SK-N-SH (cell line): ENCODE measurements around the gene TNFSF11. TPM values are rescaled to one million over a fixed set of nuclear protein-coding genes. Genes with fewer than 3 reads are reported as not detected.

Source experiments
- CTCF ChIA-PET: fragments of 300-600, 350-600 bp; formaldehyde crosslinking; extraction: SDS; loops from one replicate; lab custom pipeline; 2021; lab: Yijun Ruan, JAX
- POLR2A ChIA-PET: fragments of 350-600 bp; sonication (Branson Sonifier 250); formaldehyde crosslinking; extraction: SDS; loops from one replicate; lab custom pipeline; 2020; ENCODE audit warnings: antibody characterized with exemption, inconsistent platforms; lab: Yijun Ruan, JAX
- DNase-seq: peaks from one replicate; pipeline ENCODE4 v3.0.0; 2012
- H2AFZ ChIP-seq: fragments of 200-600 bp; sonication (generic); 2 replicates; pipeline ENCODE4 v1.8.1; 2016; ENCODE audit warnings: antibody characterized with exemption, mild to moderate bottlenecking, low read depth
- H3F3A ChIP-seq: fragments of 200-600 bp; sonication (generic); replicated peaks from 2 replicates; pipeline ENCODE3; 2016; ENCODE audit warnings: antibody characterized with exemption, mild to moderate bottlenecking; ENCODE audit not compliant: insufficient read depth
- H3K27ac ChIP-seq, 2 experiments: fragments of 200-500 bp in 1 of 2; fragments of 200-600 bp in 1 of 2; sonication (Bioruptor generic) in 1 of 2; sonication (generic), shearing (Covaris generic) in 1 of 2; 2 replicates each; pipeline versions ENCODE4 v1.5.1 to v1.6.1; 2014 to 2016; ENCODE audit warnings: low read depth in 2 of 2, inconsistent platforms in 1 of 2, low read length in 1 of 2, mild to moderate bottlenecking in 1 of 2, mixed read lengths in 1 of 2
- H3K27me3 ChIP-seq: fragments of 200-600 bp; sonication (generic), shearing (Covaris generic); 2 replicates; pipeline ENCODE4 v1.6.1; 2016; ENCODE audit warnings: mixed run types; ENCODE audit not compliant: insufficient read depth
- H3K36me3 ChIP-seq, 2 experiments: fragments of 200-500 bp in 1 of 2; fragments of 200-600 bp in 1 of 2; sonication (Bioruptor generic) in 1 of 2; sonication (generic) in 1 of 2; replicated peaks in 1 of 2; 2 replicates each; pipeline versions ENCODE3 to v1.5.1; 2014 to 2016; ENCODE audit warnings: low read length in 1 of 2, mild to moderate bottlenecking in 1 of 2; ENCODE audit not compliant: insufficient read depth in 2 of 2, control insufficient read depth in 1 of 2
- H3K4me1 ChIP-seq, 2 experiments: fragments of 200-500 bp in 1 of 2; fragments of 200-600 bp in 1 of 2; sonication (Bioruptor generic) in 1 of 2; sonication (generic), shearing (Covaris generic) in 1 of 2; 2 replicates each; pipeline versions ENCODE4 v1.5.1 to v1.6.1; 2014 to 2016; ENCODE audit warnings: low read depth in 1 of 2, low read length in 1 of 2, mixed run types in 1 of 2; ENCODE audit not compliant: insufficient read depth in 2 of 2, control insufficient read depth in 1 of 2
- H3K4me2 ChIP-seq: fragments of 200-600 bp; sonication (generic), shearing (Covaris generic); 2 replicates; pipeline ENCODE4 v1.6.1; 2017; ENCODE audit warnings: mixed run types
- H3K4me3 ChIP-seq, 2 experiments: fragments of 200-500 bp in 1 of 2; fragments of 200-600 bp in 1 of 2; sonication (Bioruptor generic) in 1 of 2; sonication (generic), shearing (Covaris generic) in 1 of 2; 2 replicates each; pipeline versions ENCODE4 v1.5.1 to v1.8.1; 2014 to 2016; ENCODE audit warnings: low read depth in 2 of 2, inconsistent platforms in 1 of 2, low read length in 1 of 2, mild to moderate bottlenecking in 1 of 2, mixed read lengths in 1 of 2, moderate library complexity in 1 of 2
- H3K79me2 ChIP-seq: fragments of 200-600 bp; sonication (generic); 2 replicates; pipeline ENCODE4 v1.8.1; 2017; ENCODE audit warnings: mild to moderate bottlenecking; ENCODE audit not compliant: insufficient read depth
- H3K9ac ChIP-seq: fragments of 200-600 bp; sonication (generic); 2 replicates; pipeline ENCODE4 v1.6.1; 2017; ENCODE audit warnings: mixed run types
- H3K9me2 ChIP-seq: fragments of 200-600 bp; sonication (generic); 2 replicates; pipeline ENCODE4 v1.6.1; 2017; ENCODE audit warnings: mixed run types
- H3K9me3 ChIP-seq: fragments of 200-600 bp; sonication (generic); 2 replicates; pipeline ENCODE4 v1.6.1; 2017; ENCODE audit warnings: mixed run types, mild to moderate bottlenecking, moderate library complexity
- H4K20me1 ChIP-seq: fragments of 200-600 bp; sonication (generic); 2 replicates; pipeline ENCODE4 v1.6.1; 2017; ENCODE audit warnings: mild to moderate bottlenecking, mixed run types; ENCODE audit not compliant: insufficient read depth
- CHD2 ChIP-seq: fragments of 150-350 bp; IDR thresholded peaks from 2 replicates; pipeline ENCODE4 v1.6.1; 2018; ENCODE audit warnings: low read length; ENCODE audit not compliant: partially characterized antibody
- EP300 ChIP-seq, 2 experiments: IDR thresholded peaks; 2 replicates each; pipeline versions ENCODE4 v1.4.0 to v1.6.1; 2012; ENCODE audit warnings: borderline replicate concordance in 1 of 2, low read depth in 1 of 2, low read length in 1 of 2
- FOSL2 ChIP-seq: IDR thresholded peaks from 2 replicates; pipeline ENCODE4 v1.4.0; 2012; ENCODE audit warnings: low read depth, mild to moderate bottlenecking, moderate library complexity, borderline replicate concordance
- FOXJ3 ChIP-seq: sonication (generic); formaldehyde crosslinking; IDR thresholded peaks from 2 replicates; pipeline ENCODE4 v1.5.1; 2020; ENCODE audit warnings: mild to moderate bottlenecking, missing genetic modification reagents
- FOXM1 ChIP-seq: IDR thresholded peaks from 2 replicates; pipeline ENCODE4 v1.4.0; 2012; ENCODE audit warnings: low read depth, mild to moderate bottlenecking
- GABPA ChIP-seq: IDR thresholded peaks from 2 replicates; pipeline ENCODE4 v1.4.0; 2012; ENCODE audit warnings: low read depth, mild to moderate bottlenecking
- IRF3 ChIP-seq: fragments of 150-350 bp; IDR thresholded peaks from 2 replicates; pipeline ENCODE4 v1.6.1; 2016; ENCODE audit warnings: mild to moderate bottlenecking, low read depth, low read length
- MEF2A ChIP-seq: IDR thresholded peaks from 2 replicates; pipeline ENCODE4 v1.4.0; 2012; ENCODE audit warnings: low read depth, borderline replicate concordance
- NFIC ChIP-seq: IDR thresholded peaks from 2 replicates; pipeline ENCODE4 v1.4.0; 2012; ENCODE audit warnings: borderline replicate concordance
- PBX3 ChIP-seq: IDR thresholded peaks from 2 replicates; pipeline ENCODE4; 2012
- RAD21 ChIP-seq: IDR thresholded peaks from 2 replicates; pipeline ENCODE4 v1.6.1; 2012; ENCODE audit warnings: mild to moderate bottlenecking, low read length
- TCF12 ChIP-seq: IDR thresholded peaks from 2 replicates; pipeline ENCODE4 v1.4.0; 2012
- USF2 ChIP-seq: fragments of 150-350 bp; IDR thresholded peaks from 2 replicates; pipeline ENCODE4 v1.6.1; 2017; ENCODE audit warnings: antibody characterized with exemption, low read length, low read depth, borderline replicate concordance
- WGBS: methylation state at CpG from one replicate; pipeline ENCODE4 v1.1.6; 2017; ENCODE audit warnings: low lambda C conversion rate; 5-methylcytosine and 5-hydroxymethylcytosine counted together
- polyA plus RNA-seq, 3 experiments: library from polyadenylated mRNA; depleted of rRNA; stranded (reverse); fragments of >200 nt; gene quantifications; 2 replicates each; pipeline ENCODE4 v1.2.3, GENCODE V29; 2012

The TNFSF11 gene
- polyA plus RNA-seq, 1 of the 3 experiments (the other 2 are of a cell fraction): not detected

GRCh38 chr13:42534785-42535184 is 39.2 kb upstream of the TNFSF11 start:
- 40% methylated on average over 1 of the region's 1 CpG for WGBS
- ChIA-PET CTCF (no interaction called here), POLR2A (no interaction called here)
- no peak overlapping the region for H3K27ac ChIP-seq
- H3K4me2 ChIP-seq: no peak overlapping the region
- H3K9ac ChIP-seq: no peak overlapping the region
- no peak overlapping the region for H2AFZ ChIP-seq
- H3K4me3 ChIP-seq: no peak overlapping the region
- H3K9me3 ChIP-seq: no peaks in the 10 kb centered on the region
- no peak for DNase-seq
- no peaks in the 10 kb centered on the region for H3K27me3 ChIP-seq
- H3F3A ChIP-seq: no peaks in the 10 kb centered on the region
- H3K79me2 ChIP-seq: no peaks in the 10 kb centered on the region
- H3K4me1 ChIP-seq: no peaks in the 10 kb centered on the region
- H3K36me3 ChIP-seq: no peaks in the 10 kb centered on the region
- TF ChIP-seq GABPA (no peak), NFIC (no peak), IRF3 (no peak), TCF12 (no peak), PBX3 (no peak), USF2 (no peak), FOXJ3 (no peak)
- H3K9me2 ChIP-seq: no peaks in the 10 kb centered on the region
- no peaks in the 10 kb centered on the region for H4K20me1 ChIP-seq

GRCh38 chr13:42538996-42539395 is 35.0 kb upstream of the TNFSF11 start:
- H3K4me2 ChIP-seq: no peak overlapping the region
- H3K79me2 ChIP-seq: no peaks in the 10 kb centered on the region
- H3K27me3 ChIP-seq: no peaks in the 10 kb centered on the region; the same call in 1 of the 2 replicates
- no peak for DNase-seq
- no peaks in the 10 kb centered on the region for H4K20me1 ChIP-seq
- H3K27ac ChIP-seq: no peak overlapping the region
- CTCF ChIA-PET: no interaction called here
- H3K4me3 ChIP-seq: no peak overlapping the region
- no peaks in the 10 kb centered on the region for H3K4me1 ChIP-seq
- H3K9me3 ChIP-seq: no peaks in the 10 kb centered on the region
- POLR2A ChIA-PET: no interaction called here
- no peak overlapping the region for H2AFZ ChIP-seq
- no peak overlapping the region for H3K9ac ChIP-seq
- no peaks in the 10 kb centered on the region for H3K36me3 ChIP-seq
- no peaks in the 10 kb centered on the region for H3F3A ChIP-seq
- H3K9me2 ChIP-seq: no peaks in the 10 kb centered on the region
- 3% methylated on average over 2 of the region's 2 CpGs for WGBS
- TF ChIP-seq CHD2: no peak
- no peak for TF ChIP-seq RAD21
- no peak for TF ChIP-seq EP300 (IDR thresholded peaks at IDR 0.05; ENCODE audit: borderline replicate concordance in 1 of 2, low read depth in 1 of 2, low read length in 1 of 2)
- no peak for TF ChIP-seq MEF2A
- no peak for TF ChIP-seq FOXJ3
- no peak for TF ChIP-seq NFIC
- no peak for TF ChIP-seq FOXM1
- no peak for TF ChIP-seq FOSL2
- no peak for TF ChIP-seq TCF12
